K562 (cell line): ENCODE measurements around the gene RXRA. TPM values are rescaled to one million over a fixed set of nuclear protein-coding genes. Genes with fewer than 3 reads are reported as not detected.

Source experiments
- ATAC-seq: fragments of 200-7000 bp; cut with Tn5 transposase; 3 replicates; pipeline ENCODE4 v1.9.1; 2020; ENCODE audit warnings: moderate library complexity
- BruUV-seq: library from RNA; stranded (reverse); fragments of 400-500 nt; replicated peaks from 2 replicates; lab custom pipeline; 2021; lab: Mats Ljungman, UMichigan
- CTCF ChIA-PET: fragments of 300-600 bp; formaldehyde crosslinking; extraction: SDS; loops from one replicate; lab custom pipeline; 2021; ENCODE audit warnings: low intra/inter-chr PET ratio; lab: Yijun Ruan, JAX
- POLR2A ChIA-PET: fragments of 300-600, 350-650 bp; sonication (Branson Sonifier 250); formaldehyde crosslinking; extraction: SDS; loops from one replicate; lab custom pipeline; 2021; ENCODE audit warnings: antibody characterized with exemption, inconsistent platforms; lab: Yijun Ruan, JAX
- DNase-seq, 4 experiments: peaks; one replicate each; pipeline versions ENCODE4 v3.0.0 to v3.0.0-alpha.2; 2011 to 2018; ENCODE audit warnings: low spot score in 3 of 4, mixed read lengths in 3 of 4; ENCODE audit errors: extremely low read depth in 1 of 4
- FAIRE-seq: peaks from 2 replicates; lab custom pipeline; 2011; peaks lifted over from hg19 to GRCh38; lab: Jason Lieb, UNC
- H2AFZ ChIP-seq: 2 replicates; pipeline ENCODE4 v1.6.0; 2011; ENCODE audit warnings: low read depth, low read length, control low read depth, inconsistent platforms
- H3K27ac ChIP-seq: fragments of 200-600 bp; 3 replicates; pipeline ENCODE4 v1.8.0; 2011; ENCODE audit warnings: low read depth, mild to moderate bottlenecking, control low read depth, inconsistent platforms, low read length, moderate library complexity, mixed read lengths; ENCODE audit errors: extremely low read depth
- H3K27me3 ChIP-seq, 2 experiments: fragments of 300-600 bp in 1 of 2; 2 replicates in 1 of 2; 3 replicates in 1 of 2; pipeline versions ENCODE4 v1.6.0 to v1.8.0; 2011; ENCODE audit warnings: inconsistent platforms in 2 of 2, low read length in 2 of 2, mild to moderate bottlenecking in 1 of 2, mixed read lengths in 1 of 2, moderate library complexity in 1 of 2; ENCODE audit not compliant: control insufficient read depth in 2 of 2, insufficient read depth in 2 of 2
- H3K36me3 ChIP-seq: fragments of 300-600 bp; 3 replicates; pipeline ENCODE4 v1.8.0; 2011; ENCODE audit warnings: mild to moderate bottlenecking, low read length, inconsistent platforms; ENCODE audit not compliant: control insufficient read depth, insufficient read depth
- H3K4me1 ChIP-seq, 2 experiments: fragments of 200-600 bp in 1 of 2; replicated peaks in 1 of 2; 2 replicates in 1 of 2; 3 replicates in 1 of 2; pipeline versions ENCODE4 v1.5.1 to v1.8.0; 2011; ENCODE audit warnings: inconsistent platforms in 2 of 2, low read length in 2 of 2, mild to moderate bottlenecking in 1 of 2, mixed read lengths in 1 of 2, moderate library complexity in 1 of 2; ENCODE audit not compliant: control insufficient read depth in 2 of 2, insufficient read depth in 2 of 2
- H3K4me2 ChIP-seq: 2 replicates; pipeline ENCODE4 v1.6.1; 2011; ENCODE audit warnings: low read length, control low read depth, inconsistent platforms, mixed read lengths; ENCODE audit not compliant: insufficient read depth
- H3K4me3 ChIP-seq: fragments of 200-600 bp; sonication (generic), shearing (Covaris generic); 2 replicates; pipeline ENCODE4 v1.5.1; 2016; ENCODE audit warnings: control low read depth, inconsistent platforms
- H3K79me2 ChIP-seq: fragments of 200-600 bp; 3 replicates; pipeline ENCODE4 v1.8.0; 2011; ENCODE audit warnings: low read length, inconsistent platforms; ENCODE audit not compliant: control insufficient read depth, insufficient read depth
- H3K9ac ChIP-seq, 2 experiments: 2 replicates each; pipeline versions ENCODE4 v1.6.0 to v1.6.1; 2011; ENCODE audit warnings: low read depth in 2 of 2, low read length in 2 of 2, control low read depth in 1 of 2, inconsistent platforms in 1 of 2, mild to moderate bottlenecking in 1 of 2, mixed read lengths in 1 of 2; ENCODE audit not compliant: insufficient read depth in 1 of 2
- H3K9me1 ChIP-seq: one replicate; pipeline ENCODE4 v1.6.0; 2011; ENCODE audit warnings: inconsistent platforms, mild to moderate bottlenecking, low read length, moderate library complexity; ENCODE audit not compliant: control insufficient read depth, insufficient read depth
- H3K9me3 ChIP-seq: replicated peaks from 2 replicates; pipeline ENCODE4 v1.5.1; 2011; ENCODE audit warnings: low read depth, low read length, inconsistent platforms; ENCODE audit not compliant: control insufficient read depth, insufficient read depth
- H4K20me1 ChIP-seq: replicated peaks from 2 replicates; pipeline ENCODE4 v1.6.1; 2011; ENCODE audit warnings: low read length, inconsistent platforms, mixed read lengths; ENCODE audit not compliant: control insufficient read depth, insufficient read depth
- BRCA1 ChIP-seq, 2 experiments: fragments of 450-650 bp in 1 of 2; sonication (generic) in 1 of 2; formaldehyde crosslinking in 1 of 2; IDR thresholded peaks; 2 replicates each; pipeline versions ENCODE4 v1.5.0 to v1.6.1; 2017 to 2020; ENCODE audit warnings: mild to moderate bottlenecking in 1 of 2, missing genetic modification reagents in 1 of 2
- CCAR2 ChIP-seq: fragments of 200-400 bp; formaldehyde crosslinking; IDR thresholded peaks from 2 replicates; pipeline ENCODE4 v1.6.1; 2017; ENCODE audit warnings: mild to moderate bottlenecking, low read depth, low read length
- EGR1 ChIP-seq: fragments of 450-650 bp; conservative IDR thresholded peaks from 2 replicates; pipeline ENCODE4 v1.6.1; 2017; ENCODE audit warnings: mild to moderate bottlenecking
- L3MBTL2 ChIP-seq: fragments of 450-650 bp; IDR thresholded peaks from 2 replicates; pipeline ENCODE4 v1.6.1; 2016; ENCODE audit warnings: mild to moderate bottlenecking, moderate library complexity
- MAFF ChIP-seq: IDR thresholded peaks from 2 replicates; pipeline ENCODE4 v1.6.1; 2012; ENCODE audit warnings: low read length, improper control_type of control experiment
- MAZ ChIP-seq, 2 experiments: fragments of 450-650 bp in 1 of 2; sonication (generic) in 1 of 2; formaldehyde crosslinking; IDR thresholded peaks in 1 of 2; conservative IDR thresholded peaks in 1 of 2; 2 replicates each; pipeline versions ENCODE4 v1.4.0 to v1.5.0; 2020; ENCODE audit warnings: mild to moderate bottlenecking in 1 of 2, missing genetic modification reagents in 1 of 2
- MCM2 ChIP-seq: fragments of 450-650 bp; IDR thresholded peaks from 2 replicates; pipeline ENCODE4 v1.6.1; 2017; ENCODE audit warnings: low read depth, mild to moderate bottlenecking
- MTA2 ChIP-seq: fragments of 450-650 bp; IDR thresholded peaks from 2 replicates; pipeline ENCODE4 v1.6.1; 2016; ENCODE audit warnings: low read depth
- NFXL1 ChIP-seq: fragments of 450-650 bp; formaldehyde crosslinking; IDR thresholded peaks from 2 replicates; pipeline ENCODE4 v1.4.0; 2021; ENCODE audit warnings: mild to moderate bottlenecking
- PRPF4 ChIP-seq: fragments of 200-400 bp; formaldehyde crosslinking; IDR thresholded peaks from one replicate; pipeline ENCODE4 v1.6.1; 2017; ENCODE audit warnings: low read length, low read depth, mild to moderate bottlenecking; ENCODE audit not compliant: insufficient read depth, poor library complexity, severe bottlenecking
- RBM34 ChIP-seq: fragments of 200-400 bp; formaldehyde crosslinking; IDR thresholded peaks from 2 replicates; pipeline ENCODE4 v1.6.1; 2018; ENCODE audit warnings: low read length, borderline replicate concordance; ENCODE audit not compliant: insufficient read depth
- SIX5 ChIP-seq, 2 experiments: IDR thresholded peaks; 2 replicates each; pipeline ENCODE4 v1.6.1; 2011; ENCODE audit warnings: low read length in 2 of 2, borderline replicate concordance in 1 of 2, low read depth in 1 of 2, mild to moderate bottlenecking in 1 of 2, moderate library complexity in 1 of 2; ENCODE audit not compliant: insufficient read depth in 1 of 2
- THAP7 ChIP-seq: fragments of 250-450 bp; sonication (Bioruptor Pico); IDR thresholded peaks from 2 replicates; pipeline ENCODE4 v1.5.0; 2021
- ZBTB5 ChIP-seq: fragments of 450-650 bp; IDR thresholded peaks from 2 replicates; pipeline ENCODE4 v1.6.1; 2017; ENCODE audit warnings: antibody characterized with exemption
- ZNF197 ChIP-seq: fragments of 200-800 bp; sonication (Bioruptor generic); IDR thresholded peaks from 2 replicates; pipeline ENCODE4 v1.6.1; 2016; ENCODE audit warnings: low read depth, missing genetic modification characterization, missing compliant biosample characterization
- ZNF217 ChIP-seq: sonication (generic); formaldehyde crosslinking; IDR thresholded peaks from 2 replicates; pipeline ENCODE4 v1.8.0; 2022; ENCODE audit warnings: mild to moderate bottlenecking, missing genetic modification reagents
- ZNF444 ChIP-seq: fragments of 250-450 bp; sonication (Bioruptor Pico); IDR thresholded peaks from 2 replicates; pipeline ENCODE4 v1.4.0; 2020; ENCODE audit warnings: mild to moderate bottlenecking, moderate library complexity
- ZNF586 ChIP-seq: fragments of 450-650 bp; formaldehyde crosslinking; conservative IDR thresholded peaks from 2 replicates; pipeline ENCODE4 v1.4.0; 2020; ENCODE audit warnings: mild to moderate bottlenecking, moderate library complexity
- WGBS: fragments of 100-300 bp; shearing (Covaris generic); methylation state at CpG from one replicate; pipeline ENCODE4 v1.1.6; 2016; ENCODE audit warnings: low coverage, mixed read lengths; ENCODE audit not compliant: insufficient coverage; ENCODE audit errors: missing lambda C conversion rate; 5-methylcytosine and 5-hydroxymethylcytosine counted together
- in situ Hi-C: fragments of 300-500 bp; cut with MboI; formaldehyde crosslinking; loops from 4 replicates; pipeline ENCODE4 v1.15.0; 2018; ENCODE audit warnings: inconsistent platforms, mixed read lengths
- intact Hi-C: fragments of 100-400 bp; cut with micrococcal nuclease; formaldehyde crosslinking; loops from 2 replicates; pipeline ENCODE4 v1.14.2; 2022
- polyA plus RNA-seq, 8 experiments: library from polyadenylated mRNA; depleted of rRNA in 4 of 8; stranded (reverse) in 5 of 8; unstranded in 3 of 8; fragments of >200 nt; fragmentation: Nextera tagmentation in 2 of 8; fragmentation: Illumina TruSeq in 1 of 8; extraction: Ambion mirVana in 2 of 8; extraction: Trizol in 1 of 8; gene quantifications; 2 replicates each; pipeline versions ENCODE4 v1.2.1 to v1.2.3, GENCODE V29; 2011 to 2014; ENCODE audit warnings: inconsistent platforms in 1 of 8, missing spikeins in 1 of 8
- total RNA-seq, 7 experiments: library from RNA; depleted of rRNA in 6 of 7; stranded (reverse); fragments of >200 nt in 6 of 7; fragmentation: Illumina TruSeq in 2 of 7; extraction: Trizol in 2 of 7; gene quantifications; 2 replicates each; pipeline versions ENCODE4 v1.2.1 to v1.2.3, GENCODE V29; 2011 to 2021; ENCODE audit warnings: low replicate concordance in 1 of 7

RXRA gene
- total and polyA plus RNA-seq, 9 of the 15 experiments (the other 6 are each of a cell fraction or from before 2014, with no cell fraction given) = 0.35 to 23.6 (median 4.6) TPM

- Histone ChIP-seq H3K9me3 (no peaks in the 10 kb centered on the region), H3K4me3 (no peak overlapping the region), H3K79me2 (no peaks in the 10 kb centered on the region), H3K27me3 (peaks cover 35 to 90% of the 10 kb centered on the region in 2 experiments), H3K27ac (no peak overlapping the region), H4K20me1 (no peaks in the 10 kb centered on the region; the same call in none of the 2 replicates), H3K9ac (no peak overlapping the region), H3K4me2 (no peak overlapping the region), H3K9me1 (no peaks in the 10 kb centered on the region), H3K36me3 (no peaks in the 10 kb centered on the region), H3K4me1 (no peaks in the 10 kb centered on the region), H2AFZ (no peak overlapping the region)
- POLR2A ChIA-PET = no interaction called here
- in situ Hi-C loops = no loop called here
- TF ChIP-seq PRPF4 (no peak), ZNF586 (CRISPR knock-in tag) (no peak), ZNF197 (no peak), MTA2 (no peak), ZBTB5 (no peak), RBM34 (no peak), CCAR2 (no peak), EGR1 (no peak), MAFF (no peak), L3MBTL2 (no peak), NFXL1 (no peak), BRCA1 (IDR thresholded peaks at IDR 0.05) (no peak), BRCA1 (CRISPR knock-in tag; IDR thresholded peaks at IDR 0.05) (no peak), THAP7 (no peak), SIX5 (IDR thresholded peaks at IDR 0.05; ENCODE audit: borderline replicate concordance in 1 of 2, insufficient read depth in 1 of 2, low read depth in 1 of 2, low read length in 2 of 2) (no peak), MAZ (CRISPR knock-in tag; conservative IDR thresholded peaks at IDR 0.05 in 1 of 2, IDR thresholded peaks at IDR 0.05 in 1 of 2) (no peak), MCM2 (no peak), ZNF444 (CRISPR knock-in tag) (no peak), ZNF217 (no peak)
- intact Hi-C loops = no loop called here
- DNase-seq (no peak), FAIRE-seq (no peak), ATAC-seq (no peak)
- 0% methylated on average over 14 of the region's 16 CpGs for WGBS
- no TSS peak for BruUV-seq
- CTCF ChIA-PET = no interaction called here
These were observed 160.3 kb downstream of the RXRA start for GRCh38 chr9:134486596-134486995.
